GM23248 (cell line): ENCODE results near the gene PIK3R1. TPM values are rescaled to one million over a fixed set of nuclear protein-coding genes. Genes with fewer than 3 reads are reported as not detected.

ENCODE experiments used
- DNase-seq: peaks from one replicate; pipeline ENCODE4 v3.0.0-alpha.2; 2015
- H2AFZ ChIP-seq: fragments of 200-600 bp; sonication (generic); 2 replicates; pipeline ENCODE4 v1.6.1; 2016; ENCODE audit warnings: antibody characterized with exemption
- H3F3A ChIP-seq: fragments of 200-600 bp; sonication (generic); 2 replicates; pipeline ENCODE4 v1.6.1; 2016; ENCODE audit warnings: mild to moderate bottlenecking, antibody characterized with exemption, mixed run types; ENCODE audit not compliant: insufficient read depth
- H3K27ac ChIP-seq: fragments of 200-600 bp; sonication (generic); 2 replicates; pipeline ENCODE4 v1.5.1; 2016; ENCODE audit warnings: mild to moderate bottlenecking
- H3K27me3 ChIP-seq: fragments of 200-600 bp; sonication (generic); replicated peaks from 2 replicates; pipeline ENCODE4 v1.6.1; 2016; ENCODE audit warnings: mild to moderate bottlenecking; ENCODE audit not compliant: insufficient read depth
- H3K36me3 ChIP-seq: fragments of 200-600 bp; sonication (generic); 2 replicates; pipeline ENCODE4 v1.6.1; 2016; ENCODE audit warnings: low read depth, mild to moderate bottlenecking
- H3K4me1 ChIP-seq: fragments of 200-600 bp; sonication (generic); 2 replicates; pipeline ENCODE4 v1.6.1; 2016; ENCODE audit warnings: mild to moderate bottlenecking; ENCODE audit not compliant: insufficient read depth
- H3K4me2 ChIP-seq: fragments of 200-600 bp; sonication (generic); one replicate; pipeline ENCODE4 v1.6.1; 2016; ENCODE audit warnings: mild to moderate bottlenecking; ENCODE audit not compliant: unreplicated experiment
- H3K4me3 ChIP-seq: fragments of 200-600 bp; sonication (generic); 2 replicates; pipeline ENCODE4 v1.5.1; 2016; ENCODE audit warnings: mild to moderate bottlenecking
- H3K79me2 ChIP-seq: fragments of 200-600 bp; sonication (generic); 2 replicates; pipeline ENCODE4 v1.6.1; 2016; ENCODE audit warnings: mild to moderate bottlenecking; ENCODE audit not compliant: insufficient read depth
- H3K9ac ChIP-seq: fragments of 200-600 bp; sonication (generic); 2 replicates; pipeline ENCODE4 v1.6.1; 2016; ENCODE audit warnings: mild to moderate bottlenecking
- H3K9me2 ChIP-seq: fragments of 200-600 bp; sonication (generic); 2 replicates; pipeline ENCODE4 v1.6.1; 2016; ENCODE audit warnings: mixed run types, mild to moderate bottlenecking, moderate library complexity; ENCODE audit not compliant: insufficient read depth
- H3K9me3 ChIP-seq: fragments of 200-600 bp; sonication (generic); one replicate; pipeline ENCODE4 v1.6.1; 2017; ENCODE audit warnings: low read depth
- H4K20me1 ChIP-seq: fragments of 200-600 bp; sonication (generic); 2 replicates; pipeline ENCODE4 v1.6.0; 2016; ENCODE audit not compliant: insufficient read depth
- EZH2 ChIP-seq: fragments of 200-600 bp; sonication (generic); IDR thresholded peaks from 2 replicates; pipeline ENCODE4 v1.6.1; 2018; ENCODE audit warnings: antibody characterized with exemption, mild to moderate bottlenecking; ENCODE audit not compliant: insufficient read depth, poor library complexity, severe bottlenecking
- EZH2phosphoT487 ChIP-seq: fragments of 200-600 bp; sonication (generic); IDR thresholded peaks from 2 replicates; pipeline ENCODE4 v1.6.1; 2018; ENCODE audit warnings: antibody characterized with exemption, moderate library complexity, mild to moderate bottlenecking, low read depth; ENCODE audit not compliant: insufficient read depth
- WGBS, 2 experiments: methylation state at CpG; one replicate each; pipeline ENCODE4 v1.1.6; 2015 to 2017; ENCODE audit warnings: low lambda C conversion rate in 2 of 2, low coverage in 1 of 2; ENCODE audit errors: missing lambda C conversion rate in 2 of 2; 5-methylcytosine and 5-hydroxymethylcytosine counted together
- in situ Hi-C: fragments of 300-500 bp; cut with MboI; formaldehyde crosslinking; loops from 2 replicates; pipeline ENCODE4 v1.15.0; 2020
- polyA plus RNA-seq: library from polyadenylated mRNA; unstranded; fragments of >200 nt; fragmentation: Nextera tagmentation; extraction: Ambion mirVana; gene quantifications from 2 replicates; pipeline ENCODE4 v1.2.1, GENCODE V29; 2016
- total RNA-seq: library from RNA; depleted of rRNA; stranded (reverse); fragments of >200 nt; shearing (Covaris generic); gene quantifications from 2 replicates; pipeline ENCODE4 v1.2.3, GENCODE V29; 2014

The PIK3R1 gene
- total and polyA plus RNA-seq, 2 experiments from 2014 or later: 8.4 to 14.4 TPM

DNA sequence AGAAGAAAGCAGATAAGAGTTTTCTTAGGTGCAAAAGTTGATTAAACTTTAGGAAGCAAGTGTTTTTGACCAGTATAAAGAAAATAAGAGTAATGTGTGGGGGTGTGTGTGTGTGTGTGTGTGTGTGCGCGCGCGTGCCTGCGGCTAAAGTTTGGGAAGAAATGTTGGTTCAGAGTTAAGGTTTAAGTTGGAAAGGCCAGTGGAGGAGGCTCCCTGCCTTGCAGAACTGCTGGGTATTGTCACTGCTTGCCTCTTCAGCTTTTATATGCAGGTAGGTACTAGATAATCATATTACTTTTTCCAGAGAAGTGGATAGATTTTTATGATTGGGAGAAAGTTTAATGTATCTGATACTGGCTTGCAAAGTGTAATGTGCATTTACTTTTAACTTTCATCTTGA lies 2.0 kb downstream of the PIK3R1 start:
- Histone ChIP-seq H3K4me1 (peaks cover 25% of the 10 kb centered on the region), H3K27ac (peak overlapping the region; percentile 93), H3K79me2 (peaks cover 62% of the 10 kb centered on the region), H3K36me3 (no peaks in the 10 kb centered on the region), H4K20me1 (no peaks in the 10 kb centered on the region), H3K4me3 (peak overlapping the region; percentile 81), H3K9me3 (no peaks in the 10 kb centered on the region), H3K9ac (peak overlapping the region; percentile 91), H3K4me2 (peak overlapping the region; percentile 90), H2AFZ (peak overlapping the region; percentile 82), H3K9me2 (no peaks in the 10 kb centered on the region), H3K27me3 (no peaks in the 10 kb centered on the region), H3F3A (peaks cover 26% of the 10 kb centered on the region)
- TF ChIP-seq EZH2 (no peak), EZH2phosphoT487 (no peak)
- in situ Hi-C loops: no loop called here
- 3% methylated on average over 5 of the region's 5 CpGs for WGBS, 2 experiments
- peak; percentile 37 for DNase-seq

DNA sequence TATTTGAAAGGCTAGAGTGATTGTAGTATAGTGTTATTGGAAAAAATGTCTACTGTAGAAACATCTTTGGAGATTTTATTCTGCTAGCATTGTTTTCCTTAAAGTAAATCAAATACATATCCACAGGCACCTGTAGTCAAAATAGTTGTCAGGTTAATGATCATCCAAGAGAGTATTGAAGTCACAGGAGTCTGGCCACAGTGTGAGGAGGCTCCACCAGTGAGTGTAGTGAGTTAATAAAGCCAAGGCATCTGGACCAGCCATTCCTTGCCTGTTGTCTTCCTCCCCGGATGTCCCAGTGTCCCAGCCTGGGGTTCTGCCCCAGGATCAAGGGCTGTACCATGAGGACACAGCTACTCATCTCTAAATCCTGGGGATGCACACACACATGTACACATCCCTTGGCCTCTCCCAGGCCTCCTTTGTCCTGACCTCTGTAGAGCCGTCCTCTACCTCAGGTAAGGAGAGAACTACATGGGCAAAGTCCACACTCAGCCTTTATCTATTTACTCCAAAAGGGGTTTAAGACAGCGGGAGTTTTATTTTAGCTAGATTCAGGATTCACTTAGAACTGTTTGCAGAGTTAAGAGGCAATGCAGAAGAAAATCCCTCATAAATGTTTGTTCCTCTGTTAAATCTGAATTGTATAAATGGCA lies 3.7 kb downstream of the PIK3R1 start:
- H4K20me1 ChIP-seq: no peaks in the 10 kb centered on the region
- peaks cover 21% of the 10 kb centered on the region for H3F3A ChIP-seq
- peaks cover 80% of the 10 kb centered on the region for H3K79me2 ChIP-seq
- no peaks in the 10 kb centered on the region for H3K9me3 ChIP-seq
- H3K36me3 ChIP-seq: no peaks in the 10 kb centered on the region
- no peak for DNase-seq
- no peak overlapping the region for H3K27ac ChIP-seq
- 0 out of 2 replicates have a peak overlapping the region, but pooled peaks have one; percentile 81 for H3K4me3 ChIP-seq
- H2AFZ ChIP-seq: no peak overlapping the region
- TF ChIP-seq EZH2phosphoT487 (no peak), EZH2 (no peak)
- no peak overlapping the region for H3K9ac ChIP-seq
- peaks cover 31% of the 10 kb centered on the region for H3K4me1 ChIP-seq
- in situ Hi-C loops: no loop called here
- 35 to 56% methylated on average over 3 of the region's 3 CpGs for WGBS, 2 experiments
- H3K9me2 ChIP-seq: no peaks in the 10 kb centered on the region
- H3K4me2 ChIP-seq: peak overlapping the region; percentile 90
- no peaks in the 10 kb centered on the region for H3K27me3 ChIP-seq

DNA sequence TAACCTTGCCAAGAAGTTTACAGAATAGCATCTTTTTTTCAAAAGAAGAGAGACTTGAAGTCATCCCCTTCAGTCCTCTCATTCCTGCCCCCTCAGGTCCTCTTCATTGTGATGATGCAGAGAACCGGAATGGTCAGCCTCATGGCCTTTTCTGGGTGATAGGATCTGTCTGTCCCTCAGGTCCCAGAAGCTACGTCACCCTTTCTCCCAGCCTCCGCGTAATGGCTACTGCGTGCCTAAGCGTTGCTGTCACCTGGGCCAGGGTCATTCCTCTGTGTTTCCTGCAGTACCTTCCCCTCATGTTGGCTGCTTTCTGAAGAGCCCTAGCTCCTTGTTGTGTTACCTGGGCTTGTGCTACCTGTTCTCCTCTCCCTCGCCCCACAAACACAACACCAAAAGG lies 4.7 kb downstream of the PIK3R1 start:
- in situ Hi-C loops: no loop called here
- Histone ChIP-seq H3K9me3 (no peaks in the 10 kb centered on the region), H3K9me2 (no peaks in the 10 kb centered on the region), H3K36me3 (no peaks in the 10 kb centered on the region), H3K9ac (no peak overlapping the region), H2AFZ (no peak overlapping the region), H3K4me3 (no peak overlapping the region), H3F3A (peaks cover 28% of the 10 kb centered on the region), H4K20me1 (no peaks in the 10 kb centered on the region), H3K4me2 (no peak overlapping the region), H3K4me1 (peaks cover 41% of the 10 kb centered on the region), H3K79me2 (peaks cover 87% of the 10 kb centered on the region), H3K27me3 (no peaks in the 10 kb centered on the region), H3K27ac (no peak overlapping the region)
- TF ChIP-seq EZH2 (no peak), EZH2phosphoT487 (no peak)
- DNase-seq: no peak
- WGBS, 2 experiments: 90 to 93% methylated on average over 6 to 7 of the region's 7 CpGs

DNA sequence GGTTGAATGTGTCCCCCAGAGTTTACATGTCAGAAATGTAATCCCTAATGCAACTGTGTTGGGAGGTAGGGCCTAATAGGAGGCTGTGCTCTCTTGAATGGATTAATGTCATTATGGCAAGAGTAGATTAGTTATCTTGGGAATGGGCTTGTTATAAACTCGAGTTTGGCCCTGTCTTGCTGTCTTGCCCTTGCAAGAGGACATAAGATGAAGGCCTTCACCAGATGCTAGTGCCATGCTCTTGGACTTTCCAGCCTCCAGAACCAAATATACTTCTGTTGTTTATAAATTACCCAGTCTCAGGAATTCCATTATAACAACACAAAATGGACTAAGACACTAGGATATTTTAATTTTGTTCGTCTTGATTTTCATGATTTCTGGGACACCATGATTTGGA lies 5.4 kb downstream of the PIK3R1 start:
- TF ChIP-seq EZH2phosphoT487 (no peak), EZH2 (no peak)
- H3F3A ChIP-seq: peaks cover 34% of the 10 kb centered on the region
- H3K9ac ChIP-seq: no peak overlapping the region
- in situ Hi-C loops: no loop called here
- no peaks in the 10 kb centered on the region for H4K20me1 ChIP-seq
- no peak overlapping the region for H2AFZ ChIP-seq
- no peak overlapping the region for H3K4me2 ChIP-seq
- H3K36me3 ChIP-seq: no peaks in the 10 kb centered on the region
- no peak overlapping the region for H3K4me3 ChIP-seq
- DNase-seq: no peak
- no peaks in the 10 kb centered on the region for H3K9me3 ChIP-seq
- no peaks in the 10 kb centered on the region for H3K27me3 ChIP-seq
- 76 to 77% methylated on average over 2 of the region's 2 CpGs for WGBS, 2 experiments
- peaks cover 94% of the 10 kb centered on the region for H3K79me2 ChIP-seq
- no peak overlapping the region for H3K27ac ChIP-seq
- H3K9me2 ChIP-seq: no peaks in the 10 kb centered on the region
- H3K4me1 ChIP-seq: peaks cover 48% of the 10 kb centered on the region
